HCT116 (cell line): ENCODE results near the gene TMEM41A. TPM values are rescaled to one million over a fixed set of nuclear protein-coding genes. Genes with fewer than 3 reads are reported as not detected.

ENCODE experiments used
- ATAC-seq: fragments of 200-7000 bp; cut with Tn5 transposase; 2 replicates; pipeline ENCODE4 v1.9.1; 2020; ENCODE audit warnings: mild to moderate bottlenecking, moderate library complexity
- BruUV-seq: library from RNA; stranded (reverse); fragments of 400-500 nt; replicated peaks from 2 replicates; lab custom pipeline; 2021; lab: Mats Ljungman, UMichigan
- CTCF ChIA-PET: fragments of 300-600 bp; sonication (Branson Sonifier 250); formaldehyde crosslinking; loops from one replicate; lab custom pipeline; 2021; ENCODE audit warnings: antibody characterized with exemption; lab: Charles Lee
- POLR2A ChIA-PET: fragments of 300-600, 350-600 bp; sonication (Branson Sonifier 250); formaldehyde crosslinking; loops from one replicate; lab custom pipeline; 2021; ENCODE audit warnings: antibody characterized with exemption; lab: Charles Lee
- RAD21 ChIA-PET, 2 experiments: fragments of 300-600 bp; sonication (Branson Sonifier 250); formaldehyde crosslinking; loops; one replicate each; lab custom pipeline; 2023; ENCODE audit warnings: low total read pairs in 2 of 2; ENCODE audit not compliant: uncharacterized antibody in 2 of 2, unreplicated experiment in 2 of 2, low non-redundant PET in 1 of 2; lab: Charles Lee
- DNase-seq: peaks from one replicate; pipeline ENCODE4 v3.0.0-alpha.2; 2010; ENCODE audit warnings: low read depth, low spot score
- H2AFZ ChIP-seq: fragments of 200-600 bp; shearing (Covaris generic), sonication (generic); 2 replicates; pipeline ENCODE4 v1.6.1; 2017; ENCODE audit warnings: low read depth, mixed run types, mixed read lengths, antibody characterized with exemption, low read length; ENCODE audit not compliant: poor library complexity, severe bottlenecking
- H3K27ac ChIP-seq: 2 replicates; pipeline ENCODE4 v1.5.1; 2012; ENCODE audit warnings: low read depth, low read length
- H3K27me3 ChIP-seq: fragments of 200-600 bp; sonication (generic); 2 replicates; pipeline ENCODE4 v1.6.1; 2016; ENCODE audit warnings: mixed run types, low read length, mixed read lengths; ENCODE audit not compliant: insufficient read depth
- H3K36me3 ChIP-seq, 2 experiments: fragments of 200-500 bp in 1 of 2; fragments of 200-600 bp in 1 of 2; sonication (Bioruptor generic) in 1 of 2; sonication (generic) in 1 of 2; 2 replicates each; pipeline versions ENCODE4 v1.5.1 to v1.6.1; 2014 to 2016; ENCODE audit warnings: low read length in 2 of 2, inconsistent platforms in 1 of 2, mixed read lengths in 1 of 2, mixed run types in 1 of 2; ENCODE audit not compliant: insufficient read depth in 2 of 2, control insufficient read depth in 1 of 2
- H3K4me1 ChIP-seq, 2 experiments: fragments of 200-600 bp in 1 of 2; sonication (generic) in 1 of 2; 2 replicates each; pipeline versions ENCODE4 v1.5.1 to v1.6.1; 2012 to 2017; ENCODE audit warnings: low read length in 2 of 2, inconsistent platforms in 1 of 2, mild to moderate bottlenecking in 1 of 2, mixed read lengths in 1 of 2, mixed run types in 1 of 2, moderate library complexity in 1 of 2; ENCODE audit not compliant: insufficient read depth in 2 of 2, control insufficient read depth in 1 of 2
- H3K4me2 ChIP-seq: fragments of 200-600 bp; sonication (generic); 2 replicates; pipeline ENCODE4 v1.6.1; 2017; ENCODE audit warnings: mixed run types, low read length, mixed read lengths
- H3K4me3 ChIP-seq, 2 experiments: fragments of 200-600 bp in 1 of 2; sonication (generic) in 1 of 2; replicated peaks in 1 of 2; 2 replicates each; pipeline ENCODE4 v1.5.1; 2011 to 2016; ENCODE audit warnings: low read length in 2 of 2, control low read depth in 1 of 2, low read depth in 1 of 2, mild to moderate bottlenecking in 1 of 2, mixed read lengths in 1 of 2, mixed run types in 1 of 2
- H3K79me2 ChIP-seq: fragments of 200-600 bp; sonication (generic); 2 replicates; pipeline ENCODE4 v1.6.1; 2017; ENCODE audit warnings: mild to moderate bottlenecking, mixed run types, low read length, moderate library complexity, mixed read lengths; ENCODE audit not compliant: insufficient read depth
- H3K9ac ChIP-seq: fragments of 200-600 bp; sonication (generic); 2 replicates; pipeline ENCODE4 v1.6.1; 2016; ENCODE audit warnings: low read length, mixed read lengths
- H3K9me2 ChIP-seq: fragments of 200-600 bp; sonication (generic), shearing (Covaris generic); 2 replicates; pipeline ENCODE4 v1.6.1; 2017; ENCODE audit warnings: mixed run types, mild to moderate bottlenecking, moderate library complexity; ENCODE audit not compliant: insufficient read depth
- H3K9me3 ChIP-seq, 2 experiments: fragments of 200-500 bp in 1 of 2; fragments of 200-600 bp in 1 of 2; sonication (Bioruptor generic) in 1 of 2; sonication (generic) in 1 of 2; 2 replicates each; pipeline ENCODE4 v1.6.1; 2014 to 2017; ENCODE audit warnings: low read length in 2 of 2, mixed read lengths in 2 of 2, inconsistent platforms in 1 of 2, low read depth in 1 of 2, mild to moderate bottlenecking in 1 of 2, mixed run types in 1 of 2, moderate library complexity in 1 of 2; ENCODE audit not compliant: control insufficient read depth in 1 of 2, insufficient read depth in 1 of 2
- H4K20me1 ChIP-seq: fragments of 200-600 bp; sonication (generic), shearing (Covaris generic); 2 replicates; pipeline ENCODE4 v1.6.1; 2017; ENCODE audit warnings: mixed run types, mild to moderate bottlenecking, moderate library complexity; ENCODE audit not compliant: insufficient read depth
- CEBPB ChIP-seq: IDR thresholded peaks from 2 replicates; pipeline ENCODE4 v1.6.1; 2012; ENCODE audit warnings: low read depth
- EGR1 ChIP-seq: IDR thresholded peaks from 2 replicates; pipeline ENCODE4 v1.6.1; 2012; ENCODE audit warnings: low read depth
- ELF1 ChIP-seq: IDR thresholded peaks from 2 replicates; pipeline ENCODE4 v1.6.1; 2012; ENCODE audit warnings: low read depth, borderline replicate concordance
- EZH2 ChIP-seq: fragments of 200-600 bp; sonication (generic); IDR thresholded peaks from 2 replicates; pipeline ENCODE4 v1.6.1; 2017; ENCODE audit warnings: antibody characterized with exemption, mixed run types
- EZH2phosphoT487 ChIP-seq: fragments of 200-600 bp; IDR thresholded peaks from 2 replicates; pipeline ENCODE4 v1.6.1; 2018; ENCODE audit warnings: antibody characterized with exemption, borderline replicate concordance
- FOSL1 ChIP-seq: IDR thresholded peaks from 2 replicates; pipeline ENCODE4 v1.6.1; 2012; ENCODE audit warnings: low read depth
- JUND ChIP-seq: IDR thresholded peaks from 2 replicates; pipeline ENCODE4 v1.6.1; 2012
- POLR2A ChIP-seq: IDR thresholded peaks from 2 replicates; pipeline ENCODE4 v1.7.0; 2011; ENCODE audit warnings: borderline replicate concordance; ENCODE audit not compliant: insufficient read depth, insufficient read length; ENCODE audit errors: extremely low read depth
- POLR2AphosphoS5 ChIP-seq: IDR thresholded peaks from 2 replicates; pipeline ENCODE4 v1.6.1; 2011; ENCODE audit warnings: mild to moderate bottlenecking, low read depth, low read length, moderate library complexity
- SIN3A ChIP-seq: IDR thresholded peaks from 2 replicates; pipeline ENCODE4 v1.6.1; 2012; ENCODE audit warnings: low read depth
- SP1 ChIP-seq: IDR thresholded peaks from 2 replicates; pipeline ENCODE4 v1.6.1; 2012; ENCODE audit warnings: low read depth
- SRF ChIP-seq: IDR thresholded peaks from 2 replicates; pipeline ENCODE4 v1.6.1; 2012; ENCODE audit warnings: low read depth
- TCF7L2 ChIP-seq: IDR thresholded peaks from 2 replicates; pipeline ENCODE4 v1.7.0; 2011; ENCODE audit warnings: borderline replicate concordance, inconsistent platforms; ENCODE audit not compliant: insufficient read depth, insufficient read length; ENCODE audit errors: extremely low read depth
- YY1 ChIP-seq: IDR thresholded peaks from 2 replicates; pipeline ENCODE4 v1.6.1; 2011; ENCODE audit warnings: low read length, low read depth, moderate library complexity, mild to moderate bottlenecking; ENCODE audit not compliant: insufficient replicate concordance; ENCODE audit errors: extremely low read depth
- ZFX ChIP-seq: fragments of 450-650 bp; IDR thresholded peaks from 2 replicates; pipeline ENCODE4 v1.6.1; 2017
- ZNF274 ChIP-seq: fragments of 200-500 bp; sonication (Bioruptor generic); IDR thresholded peaks from 2 replicates; pipeline ENCODE4 v1.6.1; 2014; ENCODE audit warnings: mild to moderate bottlenecking, low read depth, low read length, inconsistent platforms
- intact Hi-C: fragments of 100-400 bp; cut with micrococcal nuclease; formaldehyde crosslinking; loops from 2 replicates; pipeline ENCODE4 v1.10.0; 2022
- total RNA-seq: library from RNA; stranded (reverse); gene quantifications from one replicate; pipeline ENCODE4 v1.2.1, GENCODE V29; 2021; ENCODE audit not compliant: unreplicated experiment
- TF ChIP-seq, protein P1 (sequence below): IDR thresholded peaks from 2 replicates; pipeline ENCODE4 v1.6.1; 2012
- TF ChIP-seq, protein P2 (sequence below), 3 experiments: fragments of 200-600 bp in 1 of 3; sonication (generic) in 1 of 3; IDR thresholded peaks in 2 of 3; conservative IDR thresholded peaks in 1 of 3; 2 replicates each; pipeline ENCODE4 v1.5.1; 2012 to 2017; ENCODE audit warnings: low read depth in 2 of 3, low read length in 2 of 3, antibody characterized with exemption in 1 of 3, borderline replicate concordance in 1 of 3, control low read depth in 1 of 3, mild to moderate bottlenecking in 1 of 3, mixed read lengths in 1 of 3, mixed run types in 1 of 3, moderate library complexity in 1 of 3; ENCODE audit not compliant: insufficient read depth in 1 of 3
- TF ChIP-seq, protein P3 (sequence below): IDR thresholded peaks from 2 replicates; pipeline ENCODE4 v1.6.1; 2012
- TF ChIP-seq, protein P4 (sequence below): IDR thresholded peaks from 2 replicates; pipeline ENCODE4 v1.6.1; 2011; ENCODE audit warnings: mild to moderate bottlenecking, low read length, moderate library complexity; ENCODE audit not compliant: insufficient replicate concordance; ENCODE audit errors: extremely low read depth

The TMEM41A gene
- total RNA-seq, 1 experiment from 2014 or later = 25.4 TPM

GRCh38 chr3:185503521-185503920 lies 4.7 kb upstream of the TMEM41A start:
- ChIA-PET RAD21 (no interaction called here), CTCF (no interaction called here), POLR2A (no interaction called here)
- H3K4me2 ChIP-seq = no peak overlapping the region
- no peak overlapping the region for H3K27ac ChIP-seq
- no peak overlapping the region for H2AFZ ChIP-seq
- H3K4me1 ChIP-seq = peaks cover 13 to 19% of the 10 kb centered on the region in 2 experiments
- no peak overlapping the region for H3K4me3 ChIP-seq
- H3K27me3 ChIP-seq = no peaks in the 10 kb centered on the region
- no peaks in the 10 kb centered on the region for H3K9me2 ChIP-seq
- H3K79me2 ChIP-seq = peaks cover 2% of the 10 kb centered on the region
- H3K36me3 ChIP-seq = no peaks in the 10 kb centered on the region
- H3K9ac ChIP-seq = no peak overlapping the region
- no peaks in the 10 kb centered on the region for H3K9me3 ChIP-seq
- BruUV-seq = no TSS peak
- no peak for ATAC-seq
- intact Hi-C loops = no loop called here
- no peaks in the 10 kb centered on the region for H4K20me1 ChIP-seq
- no peak for DNase-seq
- TF ChIP-seq TCF7L2 (no peak), ELF1 (no peak), SIN3A (no peak), YY1 (no peak), EGR1 (no peak), POLR2AphosphoS5 (no peak), CEBPB (no peak), POLR2A (no peak), EZH2phosphoT487 (no peak), SRF (no peak), FOSL1 (no peak), SP1 (no peak), EZH2 (no peak), JUND (no peak), ZNF274 (no peak), ZFX (no peak)
- TF ChIP-seq, protein P1, sequence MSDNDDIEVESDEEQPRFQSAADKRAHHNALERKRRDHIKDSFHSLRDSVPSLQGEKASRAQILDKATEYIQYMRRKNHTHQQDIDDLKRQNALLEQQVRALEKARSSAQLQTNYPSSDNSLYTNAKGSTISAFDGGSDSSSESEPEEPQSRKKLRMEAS = no peak
- TF ChIP-seq, protein P2, sequence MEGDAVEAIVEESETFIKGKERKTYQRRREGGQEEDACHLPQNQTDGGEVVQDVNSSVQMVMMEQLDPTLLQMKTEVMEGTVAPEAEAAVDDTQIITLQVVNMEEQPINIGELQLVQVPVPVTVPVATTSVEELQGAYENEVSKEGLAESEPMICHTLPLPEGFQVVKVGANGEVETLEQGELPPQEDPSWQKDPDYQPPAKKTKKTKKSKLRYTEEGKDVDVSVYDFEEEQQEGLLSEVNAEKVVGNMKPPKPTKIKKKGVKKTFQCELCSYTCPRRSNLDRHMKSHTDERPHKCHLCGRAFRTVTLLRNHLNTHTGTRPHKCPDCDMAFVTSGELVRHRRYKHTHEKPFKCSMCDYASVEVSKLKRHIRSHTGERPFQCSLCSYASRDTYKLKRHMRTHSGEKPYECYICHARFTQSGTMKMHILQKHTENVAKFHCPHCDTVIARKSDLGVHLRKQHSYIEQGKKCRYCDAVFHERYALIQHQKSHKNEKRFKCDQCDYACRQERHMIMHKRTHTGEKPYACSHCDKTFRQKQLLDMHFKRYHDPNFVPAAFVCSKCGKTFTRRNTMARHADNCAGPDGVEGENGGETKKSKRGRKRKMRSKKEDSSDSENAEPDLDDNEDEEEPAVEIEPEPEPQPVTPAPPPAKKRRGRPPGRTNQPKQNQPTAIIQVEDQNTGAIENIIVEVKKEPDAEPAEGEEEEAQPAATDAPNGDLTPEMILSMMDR (IDR thresholded peaks at IDR 0.05 in 2 of 3, conservative IDR thresholded peaks at IDR 0.05 in 1 of 3; ENCODE audit: borderline replicate concordance in 1 of 3, insufficient read depth in 1 of 3, low read depth in 2 of 3, low read length in 2 of 3) = no peak
- TF ChIP-seq, protein P3, sequence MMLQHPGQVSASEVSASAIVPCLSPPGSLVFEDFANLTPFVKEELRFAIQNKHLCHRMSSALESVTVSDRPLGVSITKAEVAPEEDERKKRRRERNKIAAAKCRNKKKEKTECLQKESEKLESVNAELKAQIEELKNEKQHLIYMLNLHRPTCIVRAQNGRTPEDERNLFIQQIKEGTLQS = no peak
- TF ChIP-seq, protein P4, sequence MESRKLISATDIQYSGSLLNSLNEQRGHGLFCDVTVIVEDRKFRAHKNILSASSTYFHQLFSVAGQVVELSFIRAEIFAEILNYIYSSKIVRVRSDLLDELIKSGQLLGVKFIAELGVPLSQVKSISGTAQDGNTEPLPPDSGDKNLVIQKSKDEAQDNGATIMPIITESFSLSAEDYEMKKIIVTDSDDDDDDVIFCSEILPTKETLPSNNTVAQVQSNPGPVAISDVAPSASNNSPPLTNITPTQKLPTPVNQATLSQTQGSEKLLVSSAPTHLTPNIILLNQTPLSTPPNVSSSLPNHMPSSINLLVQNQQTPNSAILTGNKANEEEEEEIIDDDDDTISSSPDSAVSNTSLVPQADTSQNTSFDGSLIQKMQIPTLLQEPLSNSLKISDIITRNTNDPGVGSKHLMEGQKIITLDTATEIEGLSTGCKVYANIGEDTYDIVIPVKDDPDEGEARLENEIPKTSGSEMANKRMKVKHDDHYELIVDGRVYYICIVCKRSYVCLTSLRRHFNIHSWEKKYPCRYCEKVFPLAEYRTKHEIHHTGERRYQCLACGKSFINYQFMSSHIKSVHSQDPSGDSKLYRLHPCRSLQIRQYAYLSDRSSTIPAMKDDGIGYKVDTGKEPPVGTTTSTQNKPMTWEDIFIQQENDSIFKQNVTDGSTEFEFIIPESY = no peak
